Activated naive CD4-positive, alpha-beta T cell treated with Interleukin-2 at 50 U/mL for 16 hours (primary cell): ENCODE measurements around the gene MAPK1.
"Not testable (repeated sequence)": the region's sequence is repeated elsewhere in the genome, so short reads cannot be mapped to it uniquely, and the experiment has no call there.

Experiments
- DNase-seq: peaks from one replicate; pipeline ENCODE4 v3.0.0-alpha.2; 2020

MAPK1 gene

DNA sequence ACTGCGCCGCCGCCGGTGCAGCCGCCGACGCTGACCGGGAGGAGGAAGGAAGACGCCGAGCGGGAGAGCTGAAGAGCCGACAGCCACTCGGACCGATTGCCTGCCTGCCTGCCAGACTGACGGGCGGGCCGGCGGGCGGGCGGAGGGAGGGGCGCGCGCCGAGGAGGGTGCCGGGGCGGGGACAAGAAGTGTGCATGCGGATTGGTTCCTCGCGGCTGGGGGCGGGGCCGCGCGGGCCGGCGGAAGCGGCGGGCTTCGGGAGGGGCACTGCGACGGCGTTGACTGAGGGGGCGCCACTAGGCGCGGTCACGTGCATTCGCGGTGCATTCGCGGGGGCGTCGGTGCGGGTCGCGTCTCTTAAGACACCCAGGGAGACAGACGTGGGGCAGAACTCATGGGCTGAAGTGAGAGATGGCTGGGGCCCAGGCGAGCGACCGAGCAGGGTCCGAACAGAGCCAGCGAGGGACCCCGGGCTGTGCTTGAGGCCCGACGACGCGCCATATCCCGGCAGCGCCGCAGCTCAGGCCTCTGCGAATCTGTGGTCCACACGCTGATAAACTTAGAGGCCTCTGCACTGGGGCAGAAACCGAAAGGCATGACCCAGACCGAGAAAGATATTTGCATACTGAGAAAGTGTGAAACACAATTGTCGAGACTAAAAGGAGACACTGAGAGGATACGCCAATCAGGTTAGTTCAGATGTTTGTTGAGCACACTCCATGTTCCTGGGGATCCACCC lies at the start of gene MAPK1:
MAPK1 (minus strand) TSS at position 118 of the 739 bp plus-strand sequence. CDS start 205 bp downstream, outside the sequence.
- peak; percentile 95 for DNase-seq

DNA sequence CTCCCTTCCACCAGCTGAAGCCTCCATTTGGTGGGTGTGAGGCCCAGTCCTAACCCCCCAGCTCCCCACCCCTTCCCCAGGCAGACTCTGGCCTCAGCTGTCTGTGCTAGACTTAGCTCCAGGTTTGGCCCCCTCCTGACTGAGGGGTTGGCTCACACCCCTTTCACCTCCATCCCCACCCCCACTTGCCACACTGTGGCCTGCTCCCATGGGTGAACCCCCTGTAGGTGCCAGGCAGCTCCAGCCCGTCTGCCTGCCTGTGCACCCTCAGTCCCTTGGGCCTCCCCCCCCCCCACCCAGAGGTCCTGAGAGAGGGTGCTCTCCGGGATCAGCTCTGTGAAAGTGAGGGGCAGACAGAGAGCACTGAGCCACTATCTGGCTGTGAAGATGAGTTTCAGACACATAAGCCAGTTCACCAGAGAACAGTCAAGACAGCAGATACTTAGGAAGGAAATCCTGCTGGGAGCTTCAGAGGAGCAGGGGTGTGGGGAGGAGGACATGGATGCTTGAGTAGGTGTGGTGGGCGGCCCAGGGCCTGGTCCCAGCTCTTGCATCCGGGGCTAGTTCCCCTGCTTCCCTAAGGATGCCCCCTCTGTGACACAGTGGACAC lies 49.0 kb upstream of the MAPK1 start:
- no peak for DNase-seq

GRCh38 chr22:21915624-21916308 lies 48.3 kb upstream of the MAPK1 start:
- no peak for DNase-seq

DNA sequence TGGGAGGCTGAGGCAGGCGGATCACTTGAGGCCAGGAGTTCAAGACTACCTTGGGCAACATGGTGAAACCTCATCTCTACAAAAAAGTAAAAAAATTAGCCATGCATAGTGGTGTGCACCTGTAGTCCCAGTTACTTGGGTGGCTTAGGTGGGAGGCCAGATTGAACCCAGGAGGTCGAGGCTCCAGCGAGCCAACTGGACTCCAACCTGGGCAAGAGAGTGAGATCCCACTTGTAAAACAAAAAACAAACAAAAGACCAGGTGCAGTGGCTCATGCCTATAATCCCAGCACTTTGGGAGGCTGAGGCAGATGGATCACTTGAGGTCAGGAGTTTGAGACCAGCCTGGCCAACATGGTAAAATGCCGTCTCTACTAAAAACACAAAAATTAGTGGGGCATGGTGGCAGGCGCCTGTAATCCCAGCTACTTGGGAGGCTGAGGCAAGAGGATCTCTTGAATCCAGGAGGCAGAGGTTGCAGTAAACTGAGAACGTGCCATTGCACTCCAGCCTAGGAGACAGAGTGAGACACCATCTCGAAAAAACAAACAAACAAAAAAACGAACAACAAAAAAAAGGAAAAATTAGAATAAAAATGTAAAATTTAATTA lies 46.7 kb upstream of the MAPK1 start:
- DNase-seq, result not testable (repeated sequence)

DNA sequence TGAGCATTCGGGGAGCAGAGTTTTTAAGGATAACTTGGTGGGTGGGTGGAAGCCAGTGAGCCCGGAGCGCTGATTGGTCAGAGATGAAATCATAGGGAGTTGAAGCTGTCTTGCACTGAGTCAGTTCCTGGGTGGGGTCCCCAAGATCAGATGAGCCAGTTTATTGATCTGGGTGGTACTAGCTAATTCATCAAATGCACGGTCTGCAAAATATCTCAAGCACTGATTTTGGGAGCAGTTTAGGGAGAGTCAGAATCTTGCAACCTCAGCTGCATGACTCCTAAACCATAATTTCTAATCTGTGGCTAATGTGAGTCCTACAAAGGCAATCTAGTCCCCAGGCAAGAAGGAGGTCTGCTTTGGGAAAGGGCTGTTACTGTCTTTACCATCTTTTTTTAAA lies 42.9 kb upstream of the MAPK1 start:
- DNase-seq, result not testable (repeated sequence)

GRCh38 chr22:21909871-21910270 lies 42.4 kb upstream of the MAPK1 start:
- no peak for DNase-seq

DNA sequence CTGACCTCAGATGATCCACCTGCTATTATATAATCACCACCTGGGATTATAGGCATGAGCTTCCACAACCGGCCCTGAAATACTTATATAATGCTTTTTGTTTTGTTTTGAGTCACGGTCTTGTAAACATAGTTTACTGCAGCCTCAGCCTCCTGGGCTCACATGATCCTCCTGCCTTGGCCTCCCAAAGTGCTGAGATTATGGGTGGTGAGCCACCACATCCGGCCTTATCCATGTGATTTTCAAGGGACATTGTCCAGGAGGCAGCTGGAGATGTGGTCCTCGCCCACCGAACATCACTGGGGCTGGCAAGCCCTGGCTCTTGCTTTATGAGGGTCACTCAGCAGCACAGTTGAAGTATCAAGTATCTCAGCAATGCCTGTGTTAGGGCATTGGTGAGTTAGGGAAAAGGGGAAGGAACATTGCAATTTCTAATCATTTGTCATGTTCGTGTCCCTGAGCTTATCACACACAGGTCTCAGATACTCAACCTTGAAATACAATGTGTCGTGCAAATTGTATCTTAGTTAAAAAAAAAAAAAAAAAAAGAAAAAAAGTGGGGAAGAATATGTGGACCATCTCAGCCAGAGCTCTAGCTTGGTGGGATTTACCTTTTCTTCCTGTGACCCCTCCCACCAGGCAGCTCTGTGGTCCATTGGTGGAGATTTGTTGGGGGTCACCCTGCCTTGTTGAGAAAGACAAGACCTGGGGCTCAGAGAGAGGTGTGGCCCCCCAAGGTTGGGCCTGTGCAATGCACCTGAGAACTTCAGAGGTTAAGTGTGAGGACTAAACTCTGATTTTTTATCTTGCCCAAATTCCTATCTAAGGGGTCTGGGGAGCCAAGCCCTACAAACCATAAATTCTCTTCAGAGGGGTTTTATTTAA lies 40.4 kb upstream of the MAPK1 start:
- no peak for DNase-seq

- not testable (repeated sequence) for DNase-seq
Measured at GRCh38 chr22:21905234-21905633, 37.8 kb upstream of the MAPK1 start.

- DNase-seq, result no peak
Measured at GRCh38 chr22:21904250-21904789, 36.9 kb upstream of the MAPK1 start.

- no peak for DNase-seq
Measured at GRCh38 chr22:21903283-21903682, 35.8 kb upstream of the MAPK1 start.

- DNase-seq, result no peak
Measured at GRCh38 chr22:21902296-21903087, 35.0 kb upstream of the MAPK1 start.

GRCh38 chr22:21898354-21898896 lies 31.0 kb upstream of the MAPK1 start:
- no peak for DNase-seq

DNA sequence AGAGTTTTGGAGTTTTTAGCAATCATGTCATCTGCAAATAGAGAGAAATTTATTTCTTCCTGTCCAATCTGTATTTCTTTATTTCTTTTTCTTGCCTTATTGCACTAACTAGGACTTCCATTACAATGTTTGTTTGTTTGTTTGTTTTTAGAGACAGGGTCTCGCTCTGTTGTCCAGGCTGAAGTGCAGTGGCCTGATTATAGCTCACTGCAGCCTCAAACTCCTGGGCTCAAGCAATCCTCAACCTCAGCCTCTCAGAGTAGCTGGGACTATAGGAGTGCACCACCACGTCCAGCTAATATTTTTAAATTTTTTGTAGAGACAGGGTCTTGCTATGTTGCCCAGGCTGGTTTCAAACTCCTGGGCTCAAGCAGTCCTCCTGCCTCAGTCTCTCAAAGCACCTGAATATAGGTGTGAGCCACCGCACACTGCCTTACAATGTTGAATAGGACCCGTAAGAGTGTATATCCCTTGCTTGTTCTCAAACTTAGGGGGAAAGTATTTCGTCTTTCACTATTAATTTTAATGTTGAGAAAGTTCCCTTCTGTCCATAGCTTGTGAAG lies 29.6 kb upstream of the MAPK1 start:
- no peak for DNase-seq

DNA sequence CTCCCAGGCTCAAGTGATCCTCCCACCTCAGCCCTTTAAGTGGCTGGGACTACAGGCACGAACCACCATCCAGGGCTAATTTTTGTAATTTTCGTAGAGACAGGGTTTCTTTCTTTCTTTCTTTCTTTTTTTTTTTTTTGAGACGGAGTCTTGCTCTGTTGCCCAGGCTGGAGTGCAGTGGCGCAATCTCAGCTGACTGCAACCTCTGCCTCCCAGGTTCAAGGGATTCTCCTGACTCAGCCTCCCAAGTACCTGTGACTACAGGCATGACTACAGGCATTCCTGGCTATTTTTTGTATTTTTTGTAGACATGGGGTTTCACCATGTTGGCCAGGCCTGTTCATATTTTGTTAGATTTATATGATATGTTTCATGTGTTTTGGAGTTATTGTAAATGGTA lies 28.8 kb upstream of the MAPK1 start:
- DNase-seq, result not testable (repeated sequence)

DNA sequence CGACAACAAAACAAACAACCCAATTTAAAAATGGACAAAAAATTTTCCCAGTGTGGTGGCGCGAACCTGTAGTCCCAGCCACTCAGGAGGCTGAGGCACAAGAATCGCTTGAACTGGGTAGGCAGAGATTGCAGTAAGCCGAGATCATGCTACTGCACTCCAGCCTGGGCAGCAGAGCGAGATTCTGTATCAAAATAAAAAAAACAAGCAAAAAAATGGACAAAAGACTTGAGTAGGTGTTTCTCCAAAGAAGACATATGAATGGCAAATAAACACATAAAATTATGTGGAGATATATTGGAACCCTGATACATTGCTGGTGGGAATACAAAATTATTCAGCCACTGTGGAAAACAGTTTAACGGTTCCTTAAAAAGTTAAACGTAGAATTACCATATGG lies 27.4 kb upstream of the MAPK1 start:
- no peak for DNase-seq

DNA sequence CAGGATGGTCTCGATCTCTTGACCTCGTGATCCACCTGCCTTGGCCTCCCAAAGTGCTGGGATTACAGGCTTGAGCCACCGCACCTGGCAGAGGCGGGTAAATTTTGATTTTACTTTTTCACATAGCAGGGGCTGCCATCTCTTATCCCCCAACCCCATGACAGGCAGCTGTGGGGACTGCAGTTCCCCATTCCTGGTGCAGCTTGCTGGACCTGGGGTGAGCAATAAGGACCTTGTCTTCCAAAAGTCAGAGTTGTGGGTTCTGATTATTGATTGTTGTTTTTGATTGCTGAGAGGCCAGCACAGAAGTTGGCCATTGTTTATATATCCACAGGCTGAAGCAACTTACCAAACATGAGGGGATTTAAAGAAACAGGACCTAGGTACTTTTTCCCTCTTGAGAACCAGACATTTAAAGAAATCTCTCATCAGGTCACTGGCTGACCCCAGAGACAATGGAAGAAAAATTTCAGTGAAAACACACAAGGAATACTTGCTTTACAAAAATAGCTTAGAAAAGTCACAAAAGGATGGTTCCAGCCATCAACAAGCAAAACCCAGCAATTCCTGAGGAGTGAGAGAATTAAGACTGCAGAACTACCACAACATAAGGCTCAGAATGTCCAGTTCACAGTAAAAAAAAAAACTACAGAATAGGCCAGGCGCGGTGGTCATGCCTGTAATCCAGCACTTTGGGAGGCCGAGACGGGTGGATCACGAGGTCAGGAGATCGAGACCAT lies 22.0 kb upstream of the MAPK1 start:
- no peak for DNase-seq

- no peak for DNase-seq
Measured at GRCh38 chr22:21887841-21888240, 20.4 kb upstream of the MAPK1 start.

DNA sequence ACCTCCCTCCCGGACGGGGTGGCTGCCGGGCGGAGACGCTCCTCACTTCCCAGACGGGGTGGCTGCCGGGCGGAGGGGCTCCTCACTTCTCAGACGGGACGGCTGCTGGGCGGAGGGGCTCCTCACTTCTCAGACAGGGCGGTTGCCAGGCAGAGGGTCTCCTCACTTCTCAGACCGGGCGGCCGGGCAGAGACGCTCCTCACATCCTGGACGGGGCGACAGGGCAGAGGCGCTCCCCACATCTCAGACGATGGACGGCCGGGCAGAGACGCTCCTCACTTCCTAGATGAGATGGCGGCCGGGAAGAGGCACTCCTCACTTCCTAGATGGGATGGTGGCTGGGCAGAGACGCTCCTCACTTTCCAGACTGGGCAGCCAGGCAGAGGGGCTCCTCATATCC lies 16.5 kb upstream of the MAPK1 start:
- DNase-seq, result not testable (repeated sequence)

DNA sequence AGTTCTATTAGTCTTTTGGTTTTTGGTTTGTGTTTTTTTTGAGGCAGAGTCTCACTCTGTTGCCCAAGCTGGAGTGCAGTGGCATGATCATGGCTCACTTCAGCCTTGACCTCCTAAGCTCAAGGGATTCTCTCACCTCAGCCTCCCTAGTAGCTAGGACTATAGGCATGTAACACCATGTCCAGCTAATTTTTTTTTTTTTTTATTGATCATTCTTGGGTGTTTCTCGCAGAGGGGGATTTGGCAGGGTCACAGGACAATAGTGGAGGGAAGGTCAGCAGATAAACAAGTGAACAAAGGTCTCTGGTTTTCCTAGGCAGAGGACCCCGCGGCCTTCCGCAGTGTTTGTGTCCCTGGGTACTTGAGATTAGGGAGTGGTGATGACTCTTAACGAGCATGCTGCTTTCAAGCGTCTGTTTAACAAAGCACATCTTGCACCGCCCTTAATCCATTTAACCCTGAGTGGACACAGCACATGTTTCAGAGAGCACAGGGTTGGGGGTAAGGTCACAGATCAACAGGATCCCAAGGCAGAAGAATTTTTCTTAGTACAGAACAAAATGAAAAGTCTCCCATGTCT lies 15.4 kb upstream of the MAPK1 start:
- not testable (repeated sequence) for DNase-seq
